Thyroid gland (tissue), 4 donors: ENCODE measurements around the gene SERINC3. TPM values are rescaled to one million over a fixed set of nuclear protein-coding genes. Genes with fewer than 3 reads are reported as not detected.

Source experiments
- DNase-seq, 2 donors: peaks; one replicate each; pipeline ENCODE4 v3.0.0-alpha.2; 2019
- H3K27ac ChIP-seq, 3 donors: fragments of 200-600 bp; sonication (generic); 1 replicate in 2 of 3; 2 replicates in 1 of 3; pipeline ENCODE4 v1.5.1; 2016 to 2019; ENCODE audit warnings: mild to moderate bottlenecking in 1 of 3, moderate library complexity in 1 of 3
- H3K27me3 ChIP-seq: fragments of 200-600 bp; sonication (generic); one replicate; pipeline ENCODE4 v1.5.1; 2019
- H3K36me3 ChIP-seq, 2 donors: fragments of 200-600 bp; sonication (generic); one replicate each; pipeline ENCODE4 v1.5.1; 2016 to 2019
- H3K4me1 ChIP-seq, 2 donors: fragments of 200-600 bp; sonication (generic); one replicate each; pipeline ENCODE4 v1.5.1; 2017 to 2019
- H3K4me3 ChIP-seq, 3 donors: fragments of 200-600 bp; sonication (generic); replicated peaks in 1 of 3; 1 replicate in 2 of 3; 2 replicates in 1 of 3; pipeline ENCODE4 v1.5.1; 2016; ENCODE audit warnings: mild to moderate bottlenecking in 1 of 3
- H3K9me3 ChIP-seq: fragments of 200-600 bp; sonication (generic); one replicate; pipeline ENCODE4 v1.5.1; 2017
- POLR2A ChIP-seq, 2 donors: fragments of 450-650 bp; IDR thresholded peaks; one replicate each; pipeline ENCODE4 v1.6.1; 2017; ENCODE audit warnings: antibody characterized with exemption in 2 of 2, mild to moderate bottlenecking in 2 of 2, moderate library complexity in 1 of 2
- WGBS, 2 donors: methylation state at CpG; one replicate each; pipeline ENCODE4 v1.1.5; 2017; 5-methylcytosine and 5-hydroxymethylcytosine counted together
- intact Hi-C: fragments of 100-400 bp; cut with DNase I; formaldehyde crosslinking; loops from one replicate; pipeline ENCODE4 v1.15.1; 2023
- small RNA-seq: library from RNA; depleted of rRNA; stranded (forward); fragments of <200 nt; gene quantifications from one replicate; pipeline ENCODE3, GENCODE V24; 2016
- total RNA-seq, 4 donors: library from RNA; depleted of rRNA; stranded (reverse); fragments of >200 nt; gene quantifications; one replicate each; pipeline ENCODE4 v1.2.3, GENCODE V29; 2016
- TF ChIP-seq, protein P1 (sequence below), 6 experiments: fragments of 200-600 bp in 3 of 6; fragments of 450-650 bp in 3 of 6; sonication (generic) in 3 of 6; IDR thresholded peaks; one replicate each; pipeline ENCODE4 v1.5.1; 2016 to 2019; ENCODE audit warnings: antibody characterized with exemption in 6 of 6, mild to moderate bottlenecking in 2 of 6, inconsistent platforms in 1 of 6, moderate library complexity in 1 of 6

Gene SERINC3
- total RNA-seq, 4 donors from 2014 or later, result 113 to 140 (median 137) TPM

- 67 to 74% methylated on average over 9 of the region's 9 CpGs for WGBS, 2 donors
- intact Hi-C loops, result no loop called here
- no peak overlapping the region for H3K4me3 ChIP-seq
- H3K27me3 ChIP-seq, result no peaks in the 10 kb centered on the region
- TF ChIP-seq POLR2A (IDR thresholded peaks at IDR 0.05), result no peak
- no peaks in the 10 kb centered on the region for H3K4me1 ChIP-seq
- DNase-seq, result no peak
- no peaks in the 10 kb centered on the region for H3K36me3 ChIP-seq
- no peak overlapping the region for H3K27ac ChIP-seq
- H3K9me3 ChIP-seq, result no peaks in the 10 kb centered on the region
Measured at GRCh38 chr20:44448753-44449546, 72.9 kb downstream of the SERINC3 start.

DNA sequence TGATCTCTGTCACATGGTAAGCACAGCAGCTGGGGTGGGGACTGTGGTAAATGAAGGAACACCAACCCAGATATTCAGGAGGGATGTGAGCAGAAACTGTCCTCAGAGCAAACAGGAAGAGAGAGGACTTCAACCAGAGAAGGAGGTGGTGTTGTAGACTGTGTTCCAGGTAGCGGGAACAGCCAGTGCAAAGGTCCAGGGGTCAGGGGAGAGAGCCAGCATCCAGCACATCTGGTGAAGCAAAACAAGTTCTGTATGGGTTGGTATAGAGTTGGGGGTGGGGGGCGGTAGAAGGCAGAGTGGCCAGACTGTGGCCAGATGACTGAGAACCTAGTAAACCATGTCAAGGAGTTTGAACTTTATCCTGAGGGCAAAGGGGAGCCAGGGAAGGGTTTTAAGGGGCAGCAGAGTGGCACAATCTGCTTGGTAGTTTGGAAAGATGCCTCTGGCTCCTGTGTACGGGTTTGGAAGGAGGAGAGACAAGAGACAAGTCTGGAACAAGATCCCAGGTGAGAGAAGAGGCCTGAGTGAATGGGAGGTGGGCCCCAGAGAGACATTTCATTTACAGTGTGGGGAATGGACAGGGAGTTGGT is 73.9 kb downstream of the SERINC3 start:
- Histone ChIP-seq H3K4me3 (no peak overlapping the region), H3K27ac (no peak overlapping the region), H3K36me3 (no peaks in the 10 kb centered on the region), H3K4me1 (no peaks in the 10 kb centered on the region), H3K9me3 (no peaks in the 10 kb centered on the region), H3K27me3 (no peaks in the 10 kb centered on the region)
- intact Hi-C loops, result no loop called here
- WGBS, 2 donors, result 85 to 90% methylated on average over 3 of the region's 3 CpGs
- no peak for DNase-seq
- TF ChIP-seq POLR2A (IDR thresholded peaks at IDR 0.05), result no peak
- TF ChIP-seq, protein P1, sequence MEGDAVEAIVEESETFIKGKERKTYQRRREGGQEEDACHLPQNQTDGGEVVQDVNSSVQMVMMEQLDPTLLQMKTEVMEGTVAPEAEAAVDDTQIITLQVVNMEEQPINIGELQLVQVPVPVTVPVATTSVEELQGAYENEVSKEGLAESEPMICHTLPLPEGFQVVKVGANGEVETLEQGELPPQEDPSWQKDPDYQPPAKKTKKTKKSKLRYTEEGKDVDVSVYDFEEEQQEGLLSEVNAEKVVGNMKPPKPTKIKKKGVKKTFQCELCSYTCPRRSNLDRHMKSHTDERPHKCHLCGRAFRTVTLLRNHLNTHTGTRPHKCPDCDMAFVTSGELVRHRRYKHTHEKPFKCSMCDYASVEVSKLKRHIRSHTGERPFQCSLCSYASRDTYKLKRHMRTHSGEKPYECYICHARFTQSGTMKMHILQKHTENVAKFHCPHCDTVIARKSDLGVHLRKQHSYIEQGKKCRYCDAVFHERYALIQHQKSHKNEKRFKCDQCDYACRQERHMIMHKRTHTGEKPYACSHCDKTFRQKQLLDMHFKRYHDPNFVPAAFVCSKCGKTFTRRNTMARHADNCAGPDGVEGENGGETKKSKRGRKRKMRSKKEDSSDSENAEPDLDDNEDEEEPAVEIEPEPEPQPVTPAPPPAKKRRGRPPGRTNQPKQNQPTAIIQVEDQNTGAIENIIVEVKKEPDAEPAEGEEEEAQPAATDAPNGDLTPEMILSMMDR (IDR thresholded peaks at IDR 0.05), result no peak

Small RNAs within 50 kb of the gene (small RNA-seq; reads per million reads assigned to genes)
- 0.66 reads per million for gene RPL37AP1

Other genes starting within 250 kb of the SERINC3 start
- gene FITM2, start 210.9 kb downstream of the SERINC3 start, total RNA-seq, result 10 to 100 TPM in 3 of 4 donors, 1 to 10 TPM in 1; 8.3 to 14.2 (median 12.6) TPM
- gene R3HDML, start 185.0 kb downstream of the SERINC3 start, total RNA-seq, result not detected
- gene HNF4A, start 166.4 kb downstream of the SERINC3 start, total RNA-seq, result not detected
- 10 to 100 TPM; 14.2 to 27.7 (median 22.3) TPM for gene TTPAL, start 46.2 kb downstream of the SERINC3 start, total RNA-seq
- 100 to 1,000 TPM; 108 to 145 (median 111) TPM for gene PKIG, start 60.5 kb upstream of the SERINC3 start, total RNA-seq
- 10 to 100 TPM in 1 of 4 donors, 1 to 10 TPM in 3; 4.0 to 13.9 (median 7.1) TPM for gene ADA, start 129.6 kb upstream of the SERINC3 start, total RNA-seq
- gene CCN5, start 193.3 kb upstream of the SERINC3 start, total RNA-seq, result 10 to 100 TPM in 2 of 4 donors, 1 to 10 TPM in 2; 4.7 to 47.6 (median 26.6) TPM
- 1 to 10 TPM; 2.5 to 5.1 (median 3.4) TPM for gene KCNK15, start 223.8 kb upstream of the SERINC3 start, total RNA-seq